C4-2B (cell line): ENCODE measurements around the gene BEGAIN.

Experiments used
- H3K27ac ChIP-seq: fragments of 450-650 bp; 2 replicates; pipeline ENCODE4 v1.5.1; 2017
- CTCF ChIP-seq: fragments of 450-650 bp; conservative IDR thresholded peaks from 2 replicates; pipeline ENCODE4 v1.5.1; 2017; ENCODE audit warnings: mild to moderate bottlenecking
- ZFX ChIP-seq: fragments of 450-650 bp; IDR thresholded peaks from 2 replicates; pipeline ENCODE4 v1.6.1; 2017

The BEGAIN gene

GRCh38 chr14:100532154-100532861 is 54.9 kb downstream of the BEGAIN start:
- H3K27ac ChIP-seq, result no peak overlapping the region
- TF ChIP-seq ZFX (no peak), CTCF (no peak)

DNA sequence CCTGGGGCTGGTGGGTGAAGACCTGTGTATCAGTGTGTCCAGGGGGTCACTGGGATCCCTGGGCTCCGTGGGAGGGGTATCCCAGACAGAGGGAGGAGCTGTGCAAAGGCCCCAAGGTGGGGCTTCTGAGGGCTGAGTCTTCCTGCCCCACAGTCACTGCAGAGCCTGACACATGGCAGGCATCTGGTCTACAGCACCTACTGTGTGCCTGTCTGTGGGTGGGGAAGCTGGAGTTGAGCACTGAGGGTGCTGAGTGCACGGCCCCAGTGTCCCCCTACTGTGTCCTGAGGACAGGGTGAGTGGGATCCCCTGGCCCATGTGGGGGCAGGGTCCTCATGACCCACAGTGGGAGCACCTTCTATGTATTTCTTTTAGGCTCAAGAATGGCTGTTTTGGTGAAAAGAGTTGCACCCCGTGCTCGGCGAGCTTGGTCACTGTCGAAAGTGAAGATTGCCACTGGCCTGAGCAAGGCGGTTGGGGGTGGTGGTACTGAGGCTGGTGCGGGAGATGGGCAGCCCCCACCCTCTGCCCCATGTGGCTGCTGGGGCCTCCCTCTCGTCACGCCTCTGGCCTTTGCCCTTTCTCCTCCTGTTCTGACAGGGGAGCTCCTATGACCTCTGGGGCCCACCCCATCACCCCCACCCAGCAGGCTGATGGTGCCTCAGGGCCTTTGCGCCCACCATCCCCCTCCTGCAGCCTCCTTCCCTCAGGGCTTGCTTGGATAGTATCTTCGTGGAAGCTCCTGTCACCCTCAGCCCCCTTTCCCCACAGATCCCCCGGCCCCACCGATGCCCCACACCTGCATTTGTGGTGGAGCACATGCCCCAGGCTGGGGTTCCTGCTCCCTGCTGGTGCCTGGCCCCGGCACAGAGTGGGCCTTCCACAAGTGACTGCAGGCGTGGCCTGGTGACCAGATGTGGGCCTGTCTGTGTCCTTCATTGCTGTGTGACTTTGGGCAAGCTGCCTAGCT is 55.8 kb downstream of the BEGAIN start:
- TF ChIP-seq ZFX, result no peak
- TF ChIP-seq CTCF, result no peak
- H3K27ac ChIP-seq, result no peak overlapping the region

DNA sequence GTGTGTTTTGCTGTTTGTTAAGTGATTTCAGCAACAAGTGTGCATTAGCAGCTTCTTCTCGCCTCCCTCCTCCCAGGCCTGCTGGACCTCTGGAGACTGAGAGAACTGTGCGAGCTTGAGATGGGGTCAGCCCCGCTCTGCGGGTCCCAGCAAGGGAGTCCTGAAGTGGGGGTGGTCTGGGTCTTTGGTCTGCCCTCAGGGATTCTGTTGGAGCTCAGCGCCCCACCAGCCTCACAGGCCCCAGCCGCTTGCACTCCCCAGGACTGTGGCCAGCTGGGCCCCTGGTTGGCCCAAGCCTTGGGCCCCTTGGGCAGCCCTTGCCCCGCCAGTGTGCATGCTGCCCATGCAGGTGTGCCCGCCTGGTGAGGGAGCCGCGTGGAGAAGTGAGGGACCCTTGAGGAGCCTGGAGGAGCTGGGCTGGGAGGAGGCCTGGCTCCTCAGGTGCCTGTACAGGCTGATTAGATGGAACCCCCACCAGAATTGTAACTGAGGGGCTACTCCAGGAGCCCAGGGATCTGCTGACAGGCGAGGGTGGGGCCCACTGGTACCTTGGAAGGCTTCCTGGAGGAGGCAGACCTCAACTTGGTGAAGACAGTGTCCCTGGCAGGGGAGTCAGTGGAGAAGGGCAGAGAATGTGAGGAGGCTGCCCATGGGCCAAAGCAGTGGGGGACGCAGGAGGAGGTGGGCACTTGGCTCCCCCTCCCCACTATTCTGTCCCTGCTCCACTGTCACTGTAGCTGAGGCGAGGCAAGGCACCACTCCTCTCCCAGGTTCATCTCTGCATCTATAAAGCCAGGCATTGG is 56.7 kb downstream of the BEGAIN start:
- no peak overlapping the region for H3K27ac ChIP-seq
- no peak for TF ChIP-seq ZFX
- no peak for TF ChIP-seq CTCF

DNA sequence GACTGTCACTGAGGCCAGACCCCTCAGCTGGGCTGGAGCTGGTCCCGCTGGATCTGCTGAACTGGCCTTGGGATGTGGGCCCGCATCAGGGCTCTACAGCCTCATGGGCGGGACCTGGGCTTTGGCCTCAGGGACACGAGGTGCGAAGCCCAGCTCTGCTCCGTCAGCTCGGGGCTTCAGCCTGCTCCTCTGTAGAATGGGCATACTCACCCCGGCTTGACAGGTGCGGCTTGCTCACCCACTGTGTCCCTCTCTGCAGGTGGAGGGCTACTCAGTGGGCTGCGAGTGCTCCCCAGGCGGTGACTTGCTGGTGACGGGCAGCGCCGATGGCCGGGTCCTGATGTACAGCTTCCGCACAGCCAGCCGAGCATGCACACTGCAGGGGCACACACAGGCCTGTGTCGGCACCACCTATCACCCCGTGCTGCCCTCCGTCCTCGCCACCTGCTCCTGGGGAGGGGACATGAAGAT is 57.6 kb downstream of the BEGAIN start:
- TF ChIP-seq CTCF (no peak), ZFX (no peak)
- no peak overlapping the region for H3K27ac ChIP-seq

DNA sequence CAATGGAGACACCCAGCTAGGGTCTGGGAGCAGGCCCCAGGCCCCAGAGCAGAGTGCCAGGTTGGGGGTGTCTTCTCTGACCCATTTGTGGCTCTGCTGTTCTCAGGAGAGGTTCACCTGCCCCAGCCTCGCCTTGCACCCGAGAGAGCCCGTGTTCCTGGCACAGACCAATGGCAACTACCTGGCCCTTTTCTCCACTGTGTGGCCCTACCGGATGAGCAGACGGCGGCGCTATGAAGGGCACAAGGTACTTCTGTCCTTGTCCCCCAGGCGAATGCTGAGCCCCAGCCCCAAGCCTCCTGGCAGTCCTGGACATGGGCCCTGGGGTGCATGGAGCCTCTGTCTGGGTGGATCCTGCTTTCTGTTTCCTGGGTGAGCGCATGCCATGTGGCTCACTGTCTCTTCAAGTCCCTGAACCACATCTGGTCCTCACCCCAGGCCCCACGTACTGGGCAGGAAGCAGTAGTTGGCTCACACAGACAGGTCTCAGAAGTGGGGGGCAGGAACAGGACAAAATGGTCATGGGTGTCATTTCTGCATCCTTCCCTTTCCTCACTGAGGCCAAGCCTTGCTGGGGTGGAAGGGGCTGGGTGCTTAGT is 58.2 kb downstream of the BEGAIN start:
- no peak for TF ChIP-seq ZFX
- no peak for TF ChIP-seq CTCF
- H3K27ac ChIP-seq, result no peak overlapping the region

DNA sequence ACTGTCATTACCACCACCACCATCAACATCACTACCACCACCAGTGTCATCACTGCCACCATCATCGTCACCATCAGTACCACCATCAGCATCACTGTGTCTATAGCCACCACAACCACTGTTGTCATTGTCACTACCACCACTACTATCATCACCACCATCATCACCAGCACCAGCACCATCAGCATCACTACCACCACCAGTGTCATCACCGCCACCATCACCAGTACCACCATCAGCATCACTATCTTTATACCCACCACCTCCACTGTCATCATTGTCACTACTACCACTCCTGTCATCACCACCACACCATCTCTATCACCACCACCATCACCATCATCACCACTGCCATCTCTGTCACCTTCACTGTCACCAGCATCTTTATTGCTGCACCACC is 60.6 kb downstream of the BEGAIN start:
- no peak for TF ChIP-seq ZFX
- no peak for TF ChIP-seq CTCF
- no peak overlapping the region for H3K27ac ChIP-seq
